Endothelial cell of hepatic sinusoid (primary cell): Measurements from ENCODE around the gene RPS6KA2.

ENCODE experiments used
- in situ Hi-C: cut with HindIII; loops from 2 replicates; pipeline ENCODE4 v1.10.0; 2017; ENCODE audit warnings: low sequenced_read_pairs

RPS6KA2 gene

DNA sequence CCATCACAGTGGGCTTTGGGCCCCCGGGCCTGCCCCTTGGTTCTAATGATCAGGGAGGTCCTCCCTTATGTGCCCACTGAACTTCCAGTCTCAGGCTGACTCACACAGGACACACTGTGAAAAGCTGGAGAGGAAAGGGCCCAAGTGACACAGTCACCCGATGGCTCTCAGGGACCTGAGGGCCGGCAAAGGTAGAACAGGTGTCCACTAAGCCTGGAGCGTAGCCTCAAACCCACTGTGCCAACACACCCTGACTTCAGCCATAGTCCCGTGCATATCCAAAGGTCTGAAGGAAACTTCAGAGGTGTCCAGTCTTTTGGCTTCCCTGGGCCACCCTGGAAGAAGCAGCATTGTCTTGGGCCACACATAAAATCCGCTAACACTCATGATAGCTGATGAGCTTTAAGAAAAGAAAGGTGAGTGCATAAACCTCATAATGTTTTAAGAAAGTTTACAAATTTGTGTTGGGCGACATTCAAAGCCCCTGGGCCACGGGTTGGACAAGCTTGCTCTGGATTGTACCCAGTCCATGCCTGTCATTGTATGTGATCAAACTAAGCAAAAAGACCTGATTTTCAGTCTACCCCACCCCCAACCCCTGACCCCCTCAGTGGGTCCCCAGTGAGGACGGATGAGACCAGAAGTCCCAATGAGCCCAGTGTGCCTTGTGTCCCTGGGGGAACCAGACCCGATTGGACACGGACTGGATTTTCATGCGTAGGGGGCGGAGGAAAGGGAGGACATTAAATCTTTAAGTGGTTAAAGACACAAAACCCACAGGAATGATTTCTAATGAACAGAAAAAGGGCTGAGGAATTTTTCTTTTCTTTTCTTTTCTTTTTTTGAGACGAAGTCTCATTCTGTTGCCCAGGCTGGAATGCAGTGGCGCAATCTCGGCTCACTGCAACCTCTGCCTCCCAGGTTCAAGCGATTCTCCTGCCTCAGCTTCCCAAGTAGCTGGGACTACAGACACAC, 46.7 kb downstream of the RPS6KA2 start:
- in situ Hi-C loops = no loop called here

DNA sequence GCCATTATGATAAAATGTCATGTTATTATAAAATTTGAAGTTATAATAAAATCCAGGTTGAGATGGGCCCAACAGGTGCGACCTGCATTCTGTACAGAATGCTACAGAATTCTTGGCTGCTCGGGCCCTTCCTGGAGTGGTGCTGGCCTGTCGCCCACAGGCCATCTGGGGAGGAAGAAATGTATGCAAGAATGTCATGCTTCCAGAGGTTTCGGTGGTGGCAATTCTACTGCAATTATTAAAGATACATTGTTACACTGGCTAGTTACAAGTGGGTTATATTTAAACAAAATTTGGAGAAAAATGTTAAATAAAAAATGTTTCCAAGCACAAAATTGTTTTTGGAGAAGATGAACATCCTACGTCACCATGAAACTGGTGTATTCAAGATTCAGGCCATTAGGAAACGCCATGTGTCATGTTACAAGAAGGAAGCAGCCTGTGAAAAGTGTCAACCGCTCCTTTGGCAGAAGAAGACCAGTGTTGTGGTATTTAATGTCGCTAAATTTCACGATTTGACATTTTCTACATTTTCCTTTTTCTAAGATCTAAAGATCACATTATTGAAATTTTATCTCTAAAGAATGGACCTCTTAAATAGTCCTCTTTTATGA, 47.7 kb downstream of the RPS6KA2 start:
- in situ Hi-C loops = no loop called here

DNA sequence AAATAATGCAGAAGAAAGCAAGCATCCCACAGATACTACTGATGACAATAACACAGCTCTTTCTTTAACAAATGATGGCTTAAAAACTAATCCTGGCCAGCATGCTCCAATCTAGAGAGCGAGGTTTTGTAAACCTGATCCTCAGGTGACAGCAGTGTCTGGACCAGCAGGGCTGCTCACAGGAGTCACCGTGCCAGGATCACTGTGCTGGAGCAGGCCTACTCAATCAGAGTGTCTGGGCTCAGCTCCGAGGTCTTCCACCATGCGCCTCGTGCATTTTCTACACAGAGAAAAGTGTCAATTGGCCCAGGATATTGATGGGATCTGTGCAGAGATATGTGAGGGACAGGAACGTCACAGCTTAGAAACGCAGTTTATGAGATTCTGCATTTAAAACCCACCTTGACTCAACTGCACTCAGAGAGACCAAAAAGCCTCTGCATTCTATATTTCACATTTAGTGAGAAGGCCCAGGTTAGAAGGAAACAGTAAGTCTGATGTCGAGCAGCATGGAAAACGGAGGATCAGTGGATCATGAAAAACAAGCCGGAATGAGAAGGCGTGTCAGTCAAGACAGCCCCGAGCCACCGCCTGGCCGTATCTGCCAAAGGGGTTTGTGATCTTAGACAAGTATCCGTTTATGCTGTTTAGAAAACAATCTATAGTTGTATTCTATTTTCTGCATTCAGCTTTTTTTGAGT, 48.4 kb downstream of the RPS6KA2 start:
- in situ Hi-C loops = no loop called here

DNA sequence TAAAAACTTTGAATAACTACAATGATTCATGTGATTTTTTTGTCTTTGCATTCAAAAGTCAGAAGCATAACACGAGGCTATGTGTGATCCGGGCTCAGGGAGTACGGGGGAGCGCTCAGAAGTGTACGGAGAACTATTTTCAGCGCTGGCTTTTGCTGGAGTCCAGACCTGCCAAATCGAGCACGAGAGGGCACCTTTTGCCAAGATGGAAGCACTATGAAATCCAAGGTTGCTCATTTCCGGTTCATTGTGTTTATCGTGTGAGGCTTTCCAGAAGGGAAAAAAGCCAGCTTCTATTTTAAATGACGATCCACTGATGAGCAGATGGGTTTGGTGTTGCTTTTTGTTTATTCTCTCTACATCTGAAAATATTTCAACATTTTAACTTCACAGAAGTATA, 51.8 kb downstream of the RPS6KA2 start:
- in situ Hi-C loops = no loop called here

DNA sequence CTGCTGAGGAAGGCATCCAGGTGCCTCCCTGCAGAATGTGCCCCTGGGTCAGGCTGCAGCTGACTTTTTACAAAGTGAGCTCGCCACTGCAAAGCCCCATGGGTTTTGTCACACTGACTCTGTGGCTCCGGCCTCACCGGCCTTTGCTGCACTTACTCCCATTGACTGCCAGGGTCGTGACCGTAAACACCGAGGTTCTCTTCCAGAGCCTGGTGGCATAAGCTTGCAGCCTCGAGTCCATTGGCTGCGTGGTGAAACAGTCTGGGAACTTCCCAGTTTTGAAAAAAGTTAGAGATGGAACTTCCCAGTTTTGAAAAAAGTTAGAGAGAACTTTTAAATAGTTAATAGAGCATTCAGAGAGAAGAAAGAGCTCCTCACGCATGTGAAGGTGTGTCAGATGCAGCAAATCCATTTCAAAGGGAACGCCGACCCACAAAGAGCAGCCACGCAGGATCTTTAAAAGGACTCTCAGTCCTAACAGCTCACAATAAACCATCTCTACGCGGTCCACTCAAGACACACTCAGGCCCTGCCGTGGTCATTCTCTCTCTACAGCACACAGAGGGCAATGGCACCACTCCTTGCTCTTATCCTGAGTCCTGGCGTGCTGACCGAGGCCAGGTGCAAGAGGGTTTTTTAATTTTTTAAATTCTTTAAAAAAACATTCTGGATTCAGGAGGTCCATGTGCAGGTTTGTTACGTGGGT, 53.4 kb downstream of the RPS6KA2 start:
- in situ Hi-C loops = no loop called here

DNA sequence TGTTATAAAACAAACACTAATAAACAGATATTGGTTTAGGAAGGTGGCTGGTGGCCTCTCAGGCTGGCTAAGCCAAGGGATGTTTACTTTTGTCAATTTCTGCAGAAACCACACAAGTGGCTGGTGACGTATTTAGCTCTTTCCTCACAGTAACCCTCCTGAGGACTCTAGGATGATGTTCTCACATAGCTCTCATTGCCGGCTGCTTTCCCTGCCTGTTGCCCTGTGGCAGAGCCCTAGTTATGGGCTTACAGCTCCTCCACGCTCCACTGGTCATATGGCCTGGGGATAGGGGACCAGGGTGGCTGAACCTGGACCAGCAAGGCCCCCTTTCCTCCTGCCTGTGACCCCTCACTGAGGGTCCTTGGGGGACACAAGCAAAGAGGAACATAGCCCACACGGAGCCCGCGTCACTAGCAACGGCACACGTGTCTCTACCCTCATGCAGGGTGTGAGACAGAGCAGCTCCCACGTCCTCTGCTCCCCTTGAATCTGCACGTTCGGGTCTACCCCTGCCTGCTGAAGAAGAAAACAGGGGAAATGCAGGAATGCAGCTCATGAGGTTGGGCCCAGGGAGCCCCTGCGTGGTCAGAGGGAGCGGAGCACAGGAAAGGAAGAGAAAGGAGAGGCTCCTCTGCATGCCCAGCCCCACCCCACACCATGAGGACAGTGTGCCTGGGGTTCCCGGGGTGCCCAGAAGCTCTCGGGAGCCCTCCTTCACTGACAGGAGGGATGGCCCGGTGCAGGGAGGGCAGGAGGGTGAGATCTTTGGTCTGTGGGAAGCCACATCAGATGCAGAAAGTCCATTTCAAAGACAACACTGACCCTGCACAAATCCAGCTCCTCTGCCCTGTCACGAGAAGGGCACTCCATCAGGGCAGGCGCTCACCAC, 54.4 kb downstream of the RPS6KA2 start:
- in situ Hi-C loops = no loop called here

DNA sequence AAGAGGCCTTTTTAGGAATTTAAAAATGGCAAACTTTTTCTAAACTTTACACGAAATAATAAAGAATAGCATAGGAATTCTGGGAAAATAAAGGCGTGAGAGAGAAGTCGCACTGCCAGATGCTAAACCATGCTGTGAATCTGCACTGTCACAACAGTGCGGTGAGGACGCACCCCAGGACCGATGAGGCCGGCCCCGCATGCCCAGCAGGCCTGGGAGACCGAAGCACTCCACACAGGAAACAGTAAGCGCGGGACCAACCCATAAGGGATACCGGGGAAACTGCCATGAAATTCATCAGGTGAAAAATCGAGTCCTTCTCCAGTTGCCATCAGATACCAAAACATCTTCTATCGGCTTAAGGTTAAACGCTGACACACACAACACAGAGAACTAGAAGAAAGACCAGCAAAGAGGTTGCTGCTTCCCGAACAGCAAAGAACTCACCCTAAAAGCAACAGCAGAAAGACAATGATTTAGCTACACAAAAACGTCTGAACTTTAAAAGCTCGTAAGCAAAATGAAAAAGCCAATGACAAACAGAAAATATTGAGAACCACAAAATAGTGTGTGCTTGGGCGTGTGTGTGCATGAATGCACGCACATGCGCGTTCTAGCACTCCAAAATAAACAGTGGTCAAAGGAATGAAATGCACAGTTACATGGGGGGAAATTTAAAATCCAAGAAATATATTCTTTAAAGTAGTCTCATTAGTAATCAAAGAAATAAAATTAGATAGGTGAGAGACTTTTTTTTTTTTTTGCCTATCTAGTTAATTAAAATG, 55.9 kb downstream of the RPS6KA2 start:
- in situ Hi-C loops = no loop called here

DNA sequence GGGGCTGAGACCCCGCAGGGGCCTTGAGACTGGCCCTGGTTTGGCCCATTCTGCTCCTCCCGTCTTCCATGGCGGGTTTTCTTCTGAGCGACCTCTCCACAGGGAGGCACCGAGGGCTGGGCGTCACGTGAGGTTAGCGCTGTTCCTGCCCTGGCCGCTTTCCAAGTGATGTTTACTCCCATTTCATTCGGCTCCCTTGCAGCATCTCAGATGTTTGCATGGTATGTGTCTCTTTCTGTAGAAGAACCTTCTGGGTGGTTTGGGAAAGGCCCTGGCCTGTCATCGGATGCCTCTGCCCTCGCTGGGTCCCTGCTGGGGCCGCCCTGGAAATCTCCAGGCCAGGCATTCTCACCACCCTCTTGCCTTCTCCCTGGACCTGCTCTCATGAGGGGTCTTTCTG, 57.8 kb downstream of the RPS6KA2 start:
- in situ Hi-C loops = loop anchor here (5.0 kb wide), 1 partner anchor 33 kb away; no protein-coding TSS in a partner anchor

DNA sequence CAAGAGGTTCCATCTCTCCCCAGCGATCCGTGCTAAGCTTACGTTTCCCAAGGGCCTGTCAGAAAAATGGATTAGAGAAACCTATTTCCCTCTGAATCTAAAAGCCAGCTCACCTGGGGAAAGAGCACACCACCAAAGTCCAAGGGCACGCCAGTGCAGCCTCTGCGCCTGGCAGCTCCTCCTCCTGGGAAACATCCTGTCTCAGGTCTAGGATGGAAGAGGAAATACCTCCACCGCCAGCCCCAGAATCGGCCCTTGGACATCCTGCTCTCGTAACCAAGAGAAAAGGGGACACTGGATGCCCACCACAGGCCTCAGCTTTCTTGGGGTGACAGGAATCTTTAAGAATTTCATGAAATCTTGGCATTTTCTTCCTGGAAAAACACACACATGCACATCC, 59.2 kb downstream of the RPS6KA2 start:
- in situ Hi-C loops = loop anchor here (5.0 kb wide), 1 partner anchor 34 kb away; no protein-coding TSS in a partner anchor

DNA sequence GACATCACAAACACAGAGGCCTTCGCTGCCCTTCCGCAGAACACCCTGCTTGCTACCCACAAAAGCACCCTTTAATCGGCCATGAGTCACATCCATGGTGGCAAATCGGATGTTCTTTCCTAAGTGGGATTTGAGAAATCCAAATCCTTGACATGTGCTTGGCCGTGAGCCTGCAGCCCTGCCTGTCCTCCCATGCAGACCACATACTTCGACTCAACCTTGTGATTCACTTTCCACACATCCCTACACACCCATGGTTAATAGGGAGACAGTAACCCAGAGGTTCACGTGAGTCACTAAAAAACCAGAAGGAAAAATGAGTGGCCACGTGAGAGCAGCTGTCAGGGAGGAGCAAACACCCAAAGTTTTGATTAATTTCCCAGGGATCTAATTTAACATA, 59.9 kb downstream of the RPS6KA2 start:
- in situ Hi-C loops = loop anchor here (5.0 kb wide), 1 partner anchor 35 kb away; no protein-coding TSS in a partner anchor

DNA sequence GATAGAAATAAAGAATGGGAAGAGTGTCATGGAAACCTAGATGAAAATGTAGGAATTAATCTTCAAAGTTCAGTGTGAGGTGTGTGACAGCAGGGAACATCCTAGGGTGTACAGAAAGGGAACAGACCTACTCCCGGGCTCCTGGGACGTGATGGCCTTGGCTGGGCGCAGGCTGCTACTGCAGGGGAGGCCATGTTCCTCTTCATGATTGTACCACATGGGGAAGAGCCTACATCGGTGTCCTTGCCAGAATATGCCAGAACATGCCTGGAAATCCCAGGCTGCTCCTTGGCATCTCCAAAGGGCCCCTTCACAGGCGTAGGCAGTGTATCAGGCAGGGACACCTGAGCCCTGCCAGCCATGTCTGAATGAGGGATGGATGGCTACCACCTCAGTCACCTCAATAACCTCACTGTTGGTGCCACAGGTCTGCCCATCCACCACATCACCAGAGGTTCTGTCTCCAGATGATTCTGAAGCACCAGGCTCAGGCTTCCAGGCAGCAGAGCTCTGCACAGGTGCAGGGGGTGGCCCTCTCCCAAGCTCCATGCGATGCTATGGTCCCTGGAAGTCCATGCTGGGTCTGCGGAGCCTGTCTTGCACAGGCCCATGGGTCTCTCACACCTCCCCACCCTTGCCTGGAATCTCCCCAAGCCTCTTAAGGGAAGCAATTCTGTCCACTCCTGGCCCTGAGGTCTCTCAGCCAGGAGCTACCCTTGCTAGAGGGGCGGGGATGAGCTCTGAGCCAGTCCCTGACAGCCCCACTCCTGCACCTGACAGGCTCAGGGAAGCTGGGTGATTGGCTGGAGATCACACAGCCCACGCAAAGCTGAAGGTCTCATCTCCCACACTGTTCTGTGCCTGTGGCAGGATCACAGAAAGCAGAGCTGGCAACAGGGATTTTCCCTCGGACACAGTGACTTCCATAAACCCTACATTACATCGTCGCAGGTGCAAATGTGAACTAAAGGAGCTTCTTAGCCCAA, 60.7 kb downstream of the RPS6KA2 start:
- in situ Hi-C loops = loop anchor here (5.0 kb wide), 1 partner anchor 36 kb away; no protein-coding TSS in a partner anchor

DNA sequence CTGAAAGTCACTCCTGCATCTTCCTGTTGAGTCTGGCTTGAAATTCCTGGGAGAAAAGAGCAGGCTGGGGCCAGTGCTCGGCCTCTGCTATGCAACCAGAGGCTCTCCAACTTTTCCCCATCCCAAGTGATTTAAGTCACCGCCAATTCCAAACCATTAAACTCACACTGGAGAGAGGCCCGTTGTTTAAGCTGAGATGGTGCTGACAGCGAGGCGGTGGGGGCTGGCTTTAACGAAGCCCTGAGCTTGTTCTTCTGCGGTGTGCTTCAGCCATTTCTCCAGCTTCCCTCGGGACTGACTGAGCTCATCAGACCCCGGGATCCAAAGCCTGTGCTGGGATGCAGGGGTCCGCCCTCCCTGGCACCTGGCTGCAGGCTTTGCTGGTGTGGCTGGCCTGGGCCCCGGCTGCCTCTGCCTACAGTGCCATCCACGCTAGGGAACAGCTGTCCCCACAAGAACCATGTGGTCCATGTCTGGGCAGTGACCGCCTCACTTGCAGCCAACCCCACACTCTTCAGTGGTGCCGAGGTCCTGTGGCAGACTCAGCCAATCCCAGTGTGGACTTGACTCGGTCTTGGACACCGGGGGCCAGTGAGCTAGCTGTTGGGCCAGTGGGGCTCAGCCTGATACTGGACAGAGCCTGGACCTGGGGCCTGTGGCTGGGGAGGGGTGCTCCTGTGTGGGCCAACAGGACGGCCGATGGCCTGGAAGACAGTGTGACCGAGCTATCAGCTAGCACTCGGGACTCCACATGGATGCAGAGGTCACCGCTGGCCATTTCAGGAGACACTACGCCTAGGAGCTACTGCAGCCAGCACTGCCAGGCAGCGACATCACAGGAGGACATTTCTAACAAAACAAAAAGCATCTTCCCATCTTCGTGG, 61.7 kb downstream of the RPS6KA2 start:
- in situ Hi-C loops = loop anchor here (5.0 kb wide), 1 partner anchor 37 kb away; no protein-coding TSS in a partner anchor

DNA sequence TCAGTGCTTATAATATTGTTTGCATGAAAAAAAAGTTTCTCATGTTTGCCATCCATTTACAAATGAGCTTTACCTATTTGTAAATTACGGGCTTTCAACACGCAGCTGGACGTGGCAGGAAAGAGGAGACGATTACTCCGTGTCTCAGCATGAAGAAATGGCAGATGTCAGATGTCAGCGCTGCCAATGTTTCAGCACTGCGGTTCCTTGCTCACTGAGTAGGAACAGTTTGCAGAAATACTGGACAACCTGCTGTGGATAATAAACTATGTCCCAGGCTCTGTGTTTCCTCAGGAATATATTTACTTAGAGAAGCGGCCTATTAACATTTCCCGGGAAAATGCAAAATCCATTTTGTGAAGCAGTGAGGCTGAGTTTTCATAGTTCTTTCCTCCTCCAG, 63.2 kb downstream of the RPS6KA2 start:
- in situ Hi-C loops = loop anchor here (5.0 kb wide), 1 partner anchor 52 kb away; no protein-coding TSS in a partner anchor

DNA sequence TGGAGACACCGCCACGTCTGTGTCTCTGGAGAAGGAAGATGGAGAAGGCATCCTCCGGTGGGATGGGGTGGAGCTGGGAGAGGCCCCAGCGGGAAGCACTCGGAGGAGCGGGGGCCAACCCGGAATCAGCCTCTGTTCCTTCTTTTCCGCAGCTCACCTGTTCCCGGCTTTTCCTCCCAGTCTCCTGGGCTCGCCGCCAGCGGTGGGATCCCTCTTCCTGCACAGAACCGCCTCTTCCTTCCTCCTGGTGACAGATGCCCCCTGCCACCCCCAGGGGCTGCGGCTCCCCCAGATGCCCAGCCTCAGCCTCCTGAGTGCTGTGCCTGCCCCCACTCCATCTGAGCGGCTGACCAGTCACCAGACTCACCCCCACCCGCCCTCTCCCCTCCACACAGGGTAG, 63.9 kb downstream of the RPS6KA2 start:
- in situ Hi-C loops = loop anchor here (5.0 kb wide), 1 partner anchor 51 kb away; no protein-coding TSS in a partner anchor

DNA sequence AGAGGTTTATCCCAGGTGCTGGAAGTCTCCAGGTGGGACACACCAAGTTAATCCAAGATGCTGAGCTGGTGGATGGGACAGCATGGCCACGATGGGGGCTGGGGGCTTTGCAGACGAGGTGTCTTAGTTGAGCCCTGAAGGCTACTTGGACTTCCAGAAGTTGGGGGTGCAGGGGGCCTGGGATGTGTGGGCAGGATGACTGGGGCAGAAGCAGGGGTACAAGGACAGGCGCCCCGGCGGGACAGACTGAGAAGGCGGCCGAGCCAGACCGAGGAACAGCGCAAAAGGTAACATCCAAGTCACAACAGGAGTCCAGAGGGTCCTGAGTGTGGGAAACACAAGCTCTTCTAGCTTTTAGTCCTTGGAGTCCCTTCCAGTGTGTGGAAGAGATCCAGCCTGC, 64.3 kb downstream of the RPS6KA2 start:
- in situ Hi-C loops = loop anchor here (5.0 kb wide), 1 partner anchor 50 kb away; no protein-coding TSS in a partner anchor

DNA sequence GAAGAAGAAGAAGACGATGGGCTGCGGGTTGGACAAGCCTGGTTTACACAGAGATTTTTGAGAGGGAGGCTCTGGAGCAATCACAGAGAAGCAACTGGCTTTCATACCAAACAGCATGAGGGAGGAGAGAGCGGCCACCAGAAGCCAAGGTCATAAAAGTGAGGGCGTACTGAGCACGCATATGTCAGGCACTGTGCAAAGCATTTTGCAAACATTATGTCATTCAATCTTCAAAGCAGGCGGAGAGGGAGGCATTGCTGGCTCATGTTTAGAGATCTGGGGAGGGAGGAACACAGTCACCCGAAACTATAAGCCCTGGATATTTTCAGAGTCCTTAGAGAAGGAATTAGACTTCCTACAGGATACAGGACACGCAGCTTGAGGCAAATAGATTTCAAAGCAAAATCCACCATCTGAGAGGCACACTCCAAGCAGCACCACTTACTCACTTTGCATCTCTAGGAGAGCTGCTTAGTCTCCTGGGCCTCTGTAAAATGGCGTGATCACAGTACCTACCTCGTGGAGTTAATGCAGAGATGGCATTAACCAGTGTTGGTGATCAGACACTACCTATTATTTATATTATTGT, 65.2 kb downstream of the RPS6KA2 start:
- in situ Hi-C loops = loop anchor here (5.0 kb wide), 1 partner anchor 50 kb away; no protein-coding TSS in a partner anchor
